HEK293 (cell line): Measurements from ENCODE around the gene RLN2.

Experiments used
- CTCF ChIA-PET: fragments of 350-600 bp; formaldehyde crosslinking; extraction: SDS; loops from one replicate; lab custom pipeline; 2021; ENCODE audit warnings: antibody characterized with exemption; lab: Yijun Ruan, JAX
- POLR2A ChIA-PET: fragments of 300-600 bp; formaldehyde crosslinking; extraction: SDS; loops from one replicate; lab custom pipeline; 2020; ENCODE audit warnings: antibody characterized with exemption, inconsistent platforms; lab: Yijun Ruan, JAX
- H3K27ac ChIP-seq: fragments of 200-500 bp; sonication (Bioruptor generic); 2 replicates; pipeline ENCODE4 v1.5.1; 2014; ENCODE audit warnings: low read depth, low read length, control low read depth, inconsistent platforms; ENCODE audit errors: extremely low read depth
- H3K36me3 ChIP-seq, 2 experiments: fragments of 200-500 bp in 1 of 2; sonication (Bioruptor generic) in 1 of 2; 1 replicate in 1 of 2; 2 replicates in 1 of 2; pipeline ENCODE4 v1.5.1; 2014 to 2017; ENCODE audit warnings: inconsistent platforms in 2 of 2, low read length in 2 of 2; ENCODE audit not compliant: control insufficient read depth in 2 of 2, insufficient read depth in 1 of 2
- H3K4me1 ChIP-seq: fragments of 200-500 bp; sonication (Bioruptor generic); 2 replicates; pipeline ENCODE4 v1.5.1; 2014; ENCODE audit warnings: mild to moderate bottlenecking, low read length, inconsistent platforms; ENCODE audit not compliant: control insufficient read depth, insufficient read depth
- H3K4me3 ChIP-seq: 2 replicates; pipeline ENCODE4 v1.5.1; 2011; ENCODE audit warnings: low read depth, mild to moderate bottlenecking, control low read depth, low read length, moderate library complexity
- H3K9me3 ChIP-seq: fragments of 200-500 bp; sonication (Bioruptor generic); 2 replicates; pipeline ENCODE4 v1.5.1; 2014; ENCODE audit warnings: low read depth, low read length, inconsistent platforms; ENCODE audit not compliant: control insufficient read depth, insufficient read depth
- HIC1 ChIP-seq: fragments of 450-650 bp; formaldehyde crosslinking; IDR thresholded peaks from 2 replicates; pipeline ENCODE4 v1.5.1; 2016; ENCODE audit warnings: missing biosample characterization, missing genetic modification characterization
- KLF1 ChIP-seq: fragments of 450-650 bp; formaldehyde crosslinking; IDR thresholded peaks from 2 replicates; pipeline ENCODE4 v1.5.1; 2016; ENCODE audit warnings: missing biosample characterization, missing genetic modification characterization
- ZFHX2 ChIP-seq: fragments of 450-650 bp; formaldehyde crosslinking; conservative IDR thresholded peaks from 2 replicates; pipeline ENCODE4 v1.5.1; 2016; ENCODE audit warnings: missing biosample characterization, missing genetic modification characterization
- ZNF155 ChIP-seq: fragments of 450-650 bp; formaldehyde crosslinking; IDR thresholded peaks from 2 replicates; pipeline ENCODE4 v1.5.1; 2016; ENCODE audit warnings: missing biosample characterization, missing genetic modification characterization
- ZNF433 ChIP-seq: fragments of 450-650 bp; formaldehyde crosslinking; IDR thresholded peaks from 2 replicates; pipeline ENCODE4 v1.5.1; 2016; ENCODE audit warnings: missing biosample characterization, missing genetic modification characterization, low read depth
- ZNF518A ChIP-seq: fragments of 450-650 bp; formaldehyde crosslinking; conservative IDR thresholded peaks from 2 replicates; pipeline ENCODE4 v1.5.1; 2016; ENCODE audit warnings: low read depth, missing biosample characterization, missing genetic modification characterization
- ZNF558 ChIP-seq: fragments of 450-650 bp; formaldehyde crosslinking; IDR thresholded peaks from 2 replicates; pipeline ENCODE4 v1.5.1; 2016; ENCODE audit warnings: missing biosample characterization, missing genetic modification characterization

RLN2 gene

GRCh38 chr9:5263351-5264218, 40.9 kb downstream of the RLN2 start:
- H3K4me3 ChIP-seq, result no peak overlapping the region
- TF ChIP-seq ZNF155 (tag by site-specific recombination) (no peak), HIC1 (no peak), ZNF518A (tag by site-specific recombination) (no peak), ZNF558 (no peak), ZFHX2 (tag by site-specific recombination) (no peak), ZNF433 (tag by site-specific recombination) (no peak), KLF1 (tag by site-specific recombination) (no peak)
- TF ChIP-seq, all 188 proteins: peak for 0
- no peaks in the 10 kb centered on the region for H3K9me3 ChIP-seq
- H3K4me1 ChIP-seq, result no peaks in the 10 kb centered on the region
- H3K27ac ChIP-seq, result no peak overlapping the region
- ChIA-PET POLR2A (no interaction called here), CTCF (interaction anchor here (0.5 to 1.2 kb wide), 5 partner anchors 77 to 371 kb away, joined by 3 to 6 read pairs (median 3); no protein-coding TSS in a partner anchor)
- no peaks in the 10 kb centered on the region for H3K36me3 ChIP-seq
